ENCODE data around the gene KRTAP12-3. TPM values are rescaled to one million over a fixed set of nuclear protein-coding genes. Genes with fewer than 3 reads are reported as not detected.
"Not testable (repeated sequence)": the region's sequence is repeated elsewhere in the genome, so short reads cannot be mapped to it uniquely, and the experiment has no call there.

Gene KRTAP12-3
- total RNA-seq, 4 donors from 2014 or later, result 3.2 to 11.5 TPM; not detected in 2

DNA sequence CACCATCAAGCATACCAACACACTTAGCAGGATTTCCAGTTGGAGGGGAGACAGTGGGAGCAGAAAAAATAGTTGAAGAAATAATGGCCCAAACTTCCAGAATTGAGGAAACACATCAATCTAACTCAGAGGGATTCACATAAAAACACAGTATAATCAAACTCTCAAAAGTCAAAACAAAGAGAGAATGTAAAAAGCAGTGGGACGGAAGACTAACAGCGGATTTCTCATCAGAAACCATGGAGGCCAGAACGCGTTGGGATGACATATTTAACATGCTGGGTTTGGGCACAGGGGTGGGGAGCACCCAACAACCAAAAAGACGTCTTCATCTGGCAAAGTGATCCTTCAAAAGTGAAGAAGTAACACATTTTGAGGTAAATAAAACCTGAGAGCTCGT, 37.8 kb upstream of the KRTAP12-3 start:
- Histone ChIP-seq H3K36me3 (no peaks in the 10 kb centered on the region), H3K27ac (no peak overlapping the region), H3K27me3 (peaks cover 15% of the 10 kb centered on the region), H3K4me1 (no peaks in the 10 kb centered on the region), H3K4me3 (no peak overlapping the region), H3K9me3 (peaks cover 15% of the 10 kb centered on the region)
- no peak for DNase-seq (ENCODE audit: low spot score in 2 of 2)
- WGBS, result 88% methylated on average over 6 of the region's 6 CpGs
- TF ChIP-seq POLR2AphosphoS5 (IDR thresholded peaks at IDR 0.05) (no peak), POLR2A (IDR thresholded peaks at IDR 0.05) (no peak), EP300 (IDR thresholded peaks at IDR 0.05) (no peak)
- TF ChIP-seq, protein P1, sequence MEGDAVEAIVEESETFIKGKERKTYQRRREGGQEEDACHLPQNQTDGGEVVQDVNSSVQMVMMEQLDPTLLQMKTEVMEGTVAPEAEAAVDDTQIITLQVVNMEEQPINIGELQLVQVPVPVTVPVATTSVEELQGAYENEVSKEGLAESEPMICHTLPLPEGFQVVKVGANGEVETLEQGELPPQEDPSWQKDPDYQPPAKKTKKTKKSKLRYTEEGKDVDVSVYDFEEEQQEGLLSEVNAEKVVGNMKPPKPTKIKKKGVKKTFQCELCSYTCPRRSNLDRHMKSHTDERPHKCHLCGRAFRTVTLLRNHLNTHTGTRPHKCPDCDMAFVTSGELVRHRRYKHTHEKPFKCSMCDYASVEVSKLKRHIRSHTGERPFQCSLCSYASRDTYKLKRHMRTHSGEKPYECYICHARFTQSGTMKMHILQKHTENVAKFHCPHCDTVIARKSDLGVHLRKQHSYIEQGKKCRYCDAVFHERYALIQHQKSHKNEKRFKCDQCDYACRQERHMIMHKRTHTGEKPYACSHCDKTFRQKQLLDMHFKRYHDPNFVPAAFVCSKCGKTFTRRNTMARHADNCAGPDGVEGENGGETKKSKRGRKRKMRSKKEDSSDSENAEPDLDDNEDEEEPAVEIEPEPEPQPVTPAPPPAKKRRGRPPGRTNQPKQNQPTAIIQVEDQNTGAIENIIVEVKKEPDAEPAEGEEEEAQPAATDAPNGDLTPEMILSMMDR (IDR thresholded peaks at IDR 0.05), result no peak

DNA sequence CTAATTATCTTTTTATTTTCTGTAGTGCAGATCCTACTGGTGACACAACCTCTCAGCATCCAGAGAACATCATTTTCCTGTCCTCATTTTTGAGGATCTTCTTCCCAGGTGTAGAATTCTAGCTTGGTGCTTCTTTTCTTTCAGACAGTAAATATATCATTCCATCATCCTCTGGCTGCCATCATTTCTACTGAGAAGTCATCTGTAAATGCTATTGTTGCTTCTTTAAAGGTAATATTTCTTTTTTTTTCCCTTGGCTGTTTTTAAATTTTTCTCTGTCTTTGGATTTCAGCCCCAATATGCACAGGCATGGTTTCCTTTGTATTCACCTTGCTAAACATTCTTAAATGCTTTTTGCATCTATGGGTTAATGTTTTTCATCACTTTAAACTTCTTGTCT, 34.2 kb upstream of the KRTAP12-3 start:
- no peaks in the 10 kb centered on the region for H3K4me1 ChIP-seq
- no peaks in the 10 kb centered on the region for H3K36me3 ChIP-seq
- no peak for DNase-seq (ENCODE audit: low spot score in 2 of 2)
- TF ChIP-seq POLR2A (IDR thresholded peaks at IDR 0.05) (no peak), POLR2AphosphoS5 (IDR thresholded peaks at IDR 0.05) (no peak), EP300 (IDR thresholded peaks at IDR 0.05) (no peak)
- TF ChIP-seq, protein P1 (IDR thresholded peaks at IDR 0.05), result no peak
- no peak overlapping the region for H3K4me3 ChIP-seq
- peaks cover 15% of the 10 kb centered on the region for H3K9me3 ChIP-seq
- H3K27me3 ChIP-seq, result peaks cover 15% of the 10 kb centered on the region
- no peak overlapping the region for H3K27ac ChIP-seq

DNA sequence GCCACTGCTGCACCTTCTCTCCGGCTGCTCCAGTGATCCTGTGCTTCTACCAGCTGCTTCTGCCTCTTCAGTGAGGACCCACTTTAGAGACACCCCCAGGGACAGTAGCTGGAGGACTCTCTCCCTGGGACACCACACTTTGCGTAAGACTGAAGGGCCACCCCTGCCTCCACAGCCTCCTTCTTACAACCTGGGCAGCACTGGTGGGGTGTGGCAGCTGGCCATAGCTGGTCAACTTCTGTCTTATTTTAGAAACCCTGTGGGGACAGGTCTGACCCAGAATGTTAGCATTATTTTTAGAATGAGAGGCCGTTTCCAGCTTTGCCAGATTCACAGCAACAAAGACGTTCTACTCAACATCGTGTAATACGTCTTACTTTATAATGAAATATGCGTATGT, 32.0 kb upstream of the KRTAP12-3 start:
- DNase-seq (ENCODE audit: low spot score in 2 of 2), result no peak
- Histone ChIP-seq H3K4me1 (no peaks in the 10 kb centered on the region), H3K4me3 (no peak overlapping the region), H3K27me3 (peaks cover 21% of the 10 kb centered on the region), H3K36me3 (no peaks in the 10 kb centered on the region), H3K27ac (no peak overlapping the region), H3K9me3 (peaks cover 8% of the 10 kb centered on the region)
- 95% methylated on average over 7 of the region's 7 CpGs for WGBS
- TF ChIP-seq POLR2A (IDR thresholded peaks at IDR 0.05) (no peak), EP300 (IDR thresholded peaks at IDR 0.05) (no peak), POLR2AphosphoS5 (IDR thresholded peaks at IDR 0.05) (no peak)
- TF ChIP-seq, protein P1 (IDR thresholded peaks at IDR 0.05), result no peak

DNA sequence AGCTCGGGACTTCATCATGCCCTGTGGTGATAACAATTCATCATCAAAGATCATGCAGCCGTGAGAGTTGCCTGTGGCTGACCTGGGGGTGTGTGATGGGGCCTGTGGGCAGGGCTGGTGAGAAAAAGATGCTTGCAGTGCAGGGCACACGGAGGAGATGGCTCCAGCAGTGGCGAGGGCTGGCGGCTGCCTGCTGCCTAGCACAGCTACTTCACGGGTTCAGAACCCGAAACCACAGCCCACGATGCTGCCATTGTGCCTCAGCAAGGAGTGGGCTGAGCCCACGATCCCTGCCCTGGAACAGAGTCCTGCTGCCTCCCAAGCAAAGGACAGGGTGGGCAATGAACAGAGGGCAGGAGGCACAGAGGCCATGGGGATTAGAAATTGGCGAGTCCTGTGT, 31.5 kb upstream of the KRTAP12-3 start:
- 79% methylated on average over 10 of the region's 10 CpGs for WGBS
- no peak overlapping the region for H3K4me3 ChIP-seq
- H3K27me3 ChIP-seq, result peaks cover 21% of the 10 kb centered on the region
- TF ChIP-seq POLR2AphosphoS5 (IDR thresholded peaks at IDR 0.05), result no peak
- TF ChIP-seq, protein P1 (IDR thresholded peaks at IDR 0.05), result no peak
- TF ChIP-seq EP300 (IDR thresholded peaks at IDR 0.05), result no peak
- TF ChIP-seq POLR2A (IDR thresholded peaks at IDR 0.05), result no peak
- H3K27ac ChIP-seq, result no peak overlapping the region
- peaks cover 11% of the 10 kb centered on the region for H3K9me3 ChIP-seq
- DNase-seq (ENCODE audit: low spot score in 2 of 2), result no peak
- no peaks in the 10 kb centered on the region for H3K4me1 ChIP-seq
- H3K36me3 ChIP-seq, result no peaks in the 10 kb centered on the region

DNA sequence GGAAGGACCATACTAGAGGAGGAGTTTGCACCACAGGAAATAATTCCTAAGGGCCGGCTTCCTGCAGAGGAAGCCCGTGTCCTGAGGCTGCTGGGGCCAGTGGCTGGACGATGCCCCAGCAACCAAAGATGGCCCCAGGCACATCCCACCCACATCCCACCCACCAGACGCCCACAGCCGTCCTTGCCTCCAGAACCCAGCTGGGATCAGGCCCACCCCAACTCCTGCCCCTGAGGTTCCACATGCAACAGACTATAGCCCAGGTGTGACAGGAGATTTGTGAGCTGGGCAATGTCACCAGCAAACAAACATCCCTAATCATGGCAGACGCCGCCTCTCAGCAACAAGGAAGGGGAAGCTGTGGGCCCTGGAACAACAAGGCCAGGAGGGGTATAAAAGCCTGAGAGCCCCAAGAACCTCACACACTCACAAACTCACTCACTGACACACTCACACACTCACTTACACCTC, 31.0 kb upstream of the KRTAP12-3 start, which contains the start of gene KRTAP10-9:
TSS of gene KRTAP10-9 (plus strand) at position 421 of the 471 bp plus-strand sequence. CDS start 79 bp downstream, outside the sequence.
- peaks cover 16% of the 10 kb centered on the region for H3K9me3 ChIP-seq
- no peak for DNase-seq (ENCODE audit: low spot score in 2 of 2)

DNA sequence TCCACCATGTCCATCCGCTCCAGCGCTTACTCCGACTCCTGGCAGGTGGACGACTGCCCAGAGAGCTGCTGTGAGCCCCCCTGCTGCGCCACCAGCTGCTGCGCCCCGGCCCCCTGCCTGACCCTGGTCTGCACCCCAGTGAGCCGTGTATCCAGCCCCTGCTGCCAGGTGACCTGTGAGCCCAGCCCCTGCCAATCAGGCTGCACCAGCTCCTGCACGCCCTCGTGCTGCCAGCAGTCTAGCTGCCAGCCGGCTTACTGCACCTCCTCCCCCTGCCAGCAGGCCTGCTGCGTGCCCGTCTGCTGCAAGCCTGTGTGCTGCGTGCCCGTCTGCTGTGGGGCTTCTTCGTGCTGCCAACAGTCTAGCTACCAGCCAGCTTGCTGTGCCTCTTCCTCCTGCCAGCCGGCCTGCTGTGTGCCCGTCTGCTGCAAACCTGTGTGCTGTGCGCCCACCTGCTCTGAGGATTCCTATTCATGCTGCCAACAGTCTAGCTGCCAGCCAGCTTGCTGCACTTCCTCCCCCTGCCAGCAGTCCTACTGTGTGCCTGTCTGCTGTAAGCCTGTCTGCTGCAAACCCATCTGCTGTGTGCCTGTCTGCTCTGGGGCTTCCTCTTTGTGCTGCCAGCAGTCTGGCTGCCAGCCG, 30.4 kb upstream of the KRTAP12-3 start:
- peaks cover 21% of the 10 kb centered on the region for H3K27me3 ChIP-seq
- not testable (repeated sequence) for H3K36me3 ChIP-seq; H3K27ac ChIP-seq; H3K4me3 ChIP-seq; DNase-seq (ENCODE audit: low spot score in 2 of 2); H3K4me1 ChIP-seq
- peaks cover 17% of the 10 kb centered on the region for H3K9me3 ChIP-seq
- WGBS, result 83% methylated on average over 17 of the region's 20 CpGs

More for the DNA sequence above, 31.0 kb upstream of the KRTAP12-3 start, which contains the start of gene KRTAP10-9:
- H3K36me3 ChIP-seq, result no peaks in the 10 kb centered on the region
- no peaks in the 10 kb centered on the region for H3K4me1 ChIP-seq
- 70% methylated on average over 2 of the region's 7 CpGs for WGBS
- peaks cover 21% of the 10 kb centered on the region for H3K27me3 ChIP-seq
- H3K4me3 ChIP-seq, result no peak within 1 kb of the TSS
- TF ChIP-seq, protein P1 (IDR thresholded peaks at IDR 0.05), result no peak
- TF ChIP-seq POLR2AphosphoS5 (IDR thresholded peaks at IDR 0.05) (no peak), POLR2A (IDR thresholded peaks at IDR 0.05) (no peak), EP300 (IDR thresholded peaks at IDR 0.05) (no peak)
- H3K27ac ChIP-seq, result no peak within 1 kb of the TSS

DNA sequence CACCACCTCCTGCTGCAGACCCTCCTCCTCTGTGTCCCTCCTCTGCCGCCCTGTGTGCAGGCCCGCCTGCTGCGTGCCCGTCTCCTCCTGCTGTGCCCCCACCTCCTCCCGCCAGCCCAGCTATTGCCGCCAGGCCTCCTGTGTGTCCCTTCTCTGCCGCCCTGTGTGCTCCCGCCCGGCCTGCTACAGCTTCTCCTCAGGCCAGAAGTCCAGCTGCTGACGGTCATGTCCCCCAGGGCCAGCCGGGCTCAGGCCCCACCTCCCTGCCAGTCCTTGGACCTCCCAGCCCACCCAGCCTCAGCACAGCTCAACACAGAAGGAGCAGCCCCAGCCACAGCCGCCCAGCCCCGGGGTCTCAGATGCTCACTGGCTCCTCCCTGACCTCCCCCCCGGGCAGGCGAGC, 29.9 kb upstream of the KRTAP12-3 start:
- not testable (repeated sequence) for H3K27ac ChIP-seq; H3K36me3 ChIP-seq; DNase-seq (ENCODE audit: low spot score in 2 of 2); H3K4me3 ChIP-seq; H3K4me1 ChIP-seq
- Histone ChIP-seq H3K27me3 (peaks cover 21% of the 10 kb centered on the region), H3K9me3 (peaks cover 17% of the 10 kb centered on the region)
- 71% methylated on average over 11 of the region's 15 CpGs for WGBS
